Activated CD8-positive, alpha-beta memory T cell treated with anti-CD3 and anti-CD28 coated beads for 36 hours (primary cell): ENCODE results near the gene TEX29. TPM values are rescaled to one million over a fixed set of nuclear protein-coding genes. Genes with fewer than 3 reads are reported as not detected.

ENCODE experiments used
- CTCF ChIA-PET: fragments of 350-600 bp; sonication (Branson Sonifier 250); formaldehyde crosslinking; loops from one replicate; lab custom pipeline; 2021; ENCODE audit warnings: antibody characterized with exemption; lab: Charles Lee
- POLR2A ChIA-PET: fragments of 350-600 bp; sonication (Branson Sonifier 250); formaldehyde crosslinking; loops from one replicate; lab custom pipeline; 2021; ENCODE audit warnings: antibody characterized with exemption; lab: Charles Lee
- total RNA-seq, 2 experiments: library from RNA; stranded (reverse); gene quantifications; one replicate each; pipeline ENCODE4 v1.2.3, GENCODE V29; 2021

The TEX29 gene
- not detected for total RNA-seq

DNA sequence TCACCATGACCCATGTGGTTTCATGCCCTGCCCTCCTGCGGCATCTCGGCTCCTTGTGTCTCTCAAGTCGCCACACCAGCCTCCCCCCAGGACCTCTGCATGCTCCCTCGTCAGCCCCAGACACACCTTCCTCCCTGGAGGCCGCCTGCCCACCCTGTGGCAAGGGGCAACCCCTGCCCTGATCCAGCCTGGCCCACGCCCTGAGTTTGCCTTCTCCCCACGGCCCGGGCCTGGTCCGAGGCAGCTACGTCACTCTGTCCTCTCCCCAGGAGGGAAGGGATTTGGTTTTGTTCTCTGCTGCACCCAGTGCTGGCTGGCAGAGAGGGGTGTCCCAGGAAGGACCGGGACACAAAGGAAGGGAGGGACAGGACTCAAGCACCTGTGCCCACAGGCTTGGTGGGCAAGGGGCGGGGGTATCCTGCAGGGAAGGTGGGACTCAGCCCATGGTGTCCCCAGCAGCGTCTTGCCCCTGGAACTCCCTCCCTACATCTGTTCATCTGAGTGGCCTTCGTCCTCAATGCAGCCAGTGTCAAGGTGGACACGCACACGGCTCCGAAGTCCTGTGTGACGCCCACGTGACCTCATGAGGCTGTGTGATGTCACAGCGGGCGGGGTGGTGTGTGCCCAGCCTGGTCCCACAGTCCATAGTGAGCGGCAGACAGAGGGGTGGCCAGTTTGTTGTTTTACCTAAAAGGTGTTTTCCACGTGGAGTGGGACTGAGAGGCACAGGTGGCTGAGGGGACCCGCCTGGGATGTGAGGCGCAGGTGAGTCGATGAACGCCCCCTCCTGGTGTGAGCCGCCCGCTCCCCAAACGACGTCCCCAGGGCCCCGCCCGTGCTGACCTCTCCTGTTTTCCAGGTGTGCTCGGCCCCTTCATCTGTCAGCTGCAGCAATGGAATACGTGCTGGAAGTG, at the start of gene TEX29:
Gene TEX29 (plus strand): TSS at position 645 of the 914 bp plus-strand sequence. CDS start 249 bp downstream, at position 894.
- CTCF ChIA-PET = no interaction called here
- POLR2A ChIA-PET = no interaction called here

DNA sequence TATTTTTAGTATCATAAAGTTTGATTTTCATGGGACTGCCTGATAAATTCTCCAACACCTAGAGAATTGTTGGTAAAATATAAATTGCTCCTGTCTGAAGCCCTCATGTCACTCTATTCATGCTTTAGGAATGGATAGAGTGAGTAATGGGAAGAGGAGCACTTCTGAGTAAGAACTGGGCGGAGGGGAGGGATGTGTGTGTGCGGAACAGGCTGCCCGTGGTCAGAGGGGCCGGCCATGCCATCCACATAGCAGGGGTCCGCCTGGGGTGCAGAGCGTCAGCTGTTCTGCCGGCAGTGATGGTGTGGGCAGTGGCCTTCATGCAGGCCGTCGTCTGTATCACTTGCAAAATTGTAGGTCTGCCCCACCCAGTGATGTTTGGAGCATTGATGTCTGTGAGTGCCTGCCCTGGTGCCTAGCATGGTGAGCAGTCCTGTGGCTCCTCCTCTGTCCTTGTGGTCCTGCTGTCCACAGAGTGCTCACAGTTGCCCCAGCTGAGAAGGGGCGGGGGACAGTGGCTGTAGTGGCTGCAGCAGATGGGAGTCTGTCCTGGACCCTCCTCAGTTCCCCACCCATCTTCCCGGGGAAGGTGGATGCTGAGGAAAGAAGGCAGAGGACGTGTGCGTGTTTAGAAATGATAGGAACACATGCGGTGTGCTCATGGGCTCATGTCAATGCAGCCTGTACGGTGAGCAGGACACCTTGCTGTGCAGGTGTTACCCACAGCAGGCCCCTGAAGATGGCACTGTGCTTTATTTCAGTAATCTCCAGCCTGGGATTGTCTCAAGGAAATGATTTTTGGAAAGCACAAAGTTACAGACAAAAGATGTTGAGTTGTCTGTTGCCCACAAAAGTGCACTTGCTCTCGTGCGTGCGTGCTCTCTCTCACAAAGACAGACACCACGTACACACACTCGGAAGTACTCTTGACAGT, 49.4 kb upstream of the TEX29 start:
- CTCF ChIA-PET = no interaction called here
- POLR2A ChIA-PET = no interaction called here

DNA sequence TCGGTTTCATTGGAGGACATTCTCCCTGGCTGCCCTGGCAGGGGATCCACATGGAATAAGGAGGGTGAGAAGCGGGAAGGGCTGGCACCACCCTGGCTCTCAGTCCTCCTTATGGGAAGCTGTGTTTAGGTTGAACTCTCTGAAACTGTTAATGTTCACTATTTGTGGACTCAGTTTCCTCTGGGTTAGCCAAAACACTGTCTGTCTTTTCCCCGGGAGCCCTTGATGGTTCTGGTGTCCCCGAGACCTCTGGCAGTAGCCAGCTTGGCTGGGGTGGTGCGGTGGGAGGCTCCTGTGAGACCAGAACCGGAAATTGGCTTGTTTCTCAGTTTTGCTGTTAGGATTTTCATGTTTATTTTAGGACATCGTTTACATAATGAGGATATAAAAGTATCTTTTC, 48.3 kb upstream of the TEX29 start:
- POLR2A ChIA-PET = no interaction called here
- CTCF ChIA-PET = no interaction called here

DNA sequence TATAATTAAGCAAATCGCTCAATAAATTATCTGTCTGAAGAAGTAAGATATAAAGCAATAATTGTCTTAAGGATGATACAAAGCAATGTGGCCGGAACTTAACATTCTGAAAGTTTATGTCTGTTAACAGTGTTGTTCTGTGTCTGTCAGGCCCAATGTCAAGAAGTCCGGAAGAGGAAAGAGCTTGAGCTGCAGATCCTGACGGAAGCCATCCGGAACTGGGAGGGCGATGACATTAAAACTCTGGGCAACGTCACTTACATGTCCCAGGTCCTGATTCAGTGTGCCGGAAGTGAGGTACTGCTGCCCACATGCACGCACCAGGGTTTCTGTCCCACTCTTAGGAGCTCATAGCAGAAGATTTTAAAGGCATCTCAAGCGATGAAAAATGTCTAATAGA, 45.1 kb upstream of the TEX29 start:
- POLR2A ChIA-PET = no interaction called here
- CTCF ChIA-PET = no interaction called here

DNA sequence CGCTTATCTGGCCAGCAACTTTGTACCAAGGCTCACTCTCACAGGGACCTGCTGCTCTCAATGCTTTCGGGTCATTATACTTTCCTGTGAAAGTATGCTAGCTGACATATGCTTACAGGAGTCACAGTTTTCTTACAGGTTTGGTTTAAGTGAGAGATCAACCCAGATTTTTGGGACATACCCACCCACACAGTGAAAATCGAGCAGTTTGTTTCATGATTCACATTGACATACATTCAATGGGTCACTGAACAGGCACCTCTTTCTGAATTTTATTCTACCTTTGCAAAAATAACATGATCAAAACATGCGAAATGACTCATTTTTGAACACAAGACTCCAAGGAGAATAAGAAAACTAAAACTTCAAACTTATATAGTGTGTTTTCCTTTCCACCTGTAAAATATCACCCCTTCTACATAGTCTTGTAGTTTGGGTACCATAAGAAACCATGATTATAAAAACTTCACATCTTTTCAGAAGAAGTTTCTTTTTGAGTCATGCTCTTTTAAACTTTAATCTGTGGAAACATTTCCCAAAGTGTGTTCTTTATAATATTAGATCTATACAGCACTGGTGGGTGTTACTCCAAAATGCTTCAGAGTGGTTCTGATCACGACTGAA, 44.3 kb upstream of the TEX29 start:
- ChIA-PET CTCF (no interaction called here), POLR2A (no interaction called here)

- CTCF ChIA-PET = no interaction called here
- POLR2A ChIA-PET = no interaction called here
Measured at GRCh38 chr13:111278258-111278657, 42.2 kb upstream of the TEX29 start.

- CTCF ChIA-PET = no interaction called here
- POLR2A ChIA-PET = no interaction called here
Measured at GRCh38 chr13:111278743-111279652, 41.4 kb upstream of the TEX29 start.

GRCh38 chr13:111280226-111280625, 40.2 kb upstream of the TEX29 start:
- ChIA-PET CTCF (no interaction called here), POLR2A (no interaction called here)

GRCh38 chr13:111280681-111281585, 39.5 kb upstream of the TEX29 start:
- CTCF ChIA-PET = interaction anchor here (0.8 kb wide), 1 partner anchor 12 kb away, joined by 3 read pairs; no protein-coding TSS in a partner anchor

GRCh38 chr13:111281751-111282311, 38.6 kb upstream of the TEX29 start:
- ChIA-PET POLR2A (no interaction called here), CTCF (interaction anchor here (0.8 kb wide), 1 partner anchor 12 kb away, joined by 3 read pairs; no protein-coding TSS in a partner anchor)

More at GRCh38 chr13:111280681-111281585, 39.5 kb upstream of the TEX29 start:
- POLR2A ChIA-PET = no interaction called here

- POLR2A ChIA-PET = no interaction called here
- CTCF ChIA-PET = no interaction called here
Measured at GRCh38 chr13:111282425-111282824, 38.0 kb upstream of the TEX29 start.

DNA sequence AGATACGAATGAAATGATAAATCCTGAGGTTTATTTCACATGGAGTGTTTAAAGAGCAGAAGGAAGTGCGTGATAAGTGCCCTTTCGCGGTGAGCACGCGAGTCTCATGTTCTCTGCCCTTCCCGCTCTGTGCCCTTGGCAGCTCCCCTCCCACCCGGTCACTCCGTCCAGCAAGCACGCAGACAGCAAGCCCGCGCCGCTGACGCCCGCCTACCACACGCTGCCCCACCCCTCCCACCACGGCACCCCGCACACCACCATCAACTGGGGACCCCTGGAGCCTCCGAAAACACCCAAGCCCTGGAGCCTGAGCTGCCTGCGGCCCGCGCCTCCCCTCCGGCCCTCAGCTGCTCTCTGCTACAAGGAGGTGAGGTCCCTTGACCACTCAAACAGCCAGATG, 37.4 kb upstream of the TEX29 start:
- ChIA-PET CTCF (no interaction called here), POLR2A (interaction anchor here (0.6 kb wide), 1 partner anchor 217 kb away, joined by 3 read pairs; no protein-coding TSS in a partner anchor)

DNA sequence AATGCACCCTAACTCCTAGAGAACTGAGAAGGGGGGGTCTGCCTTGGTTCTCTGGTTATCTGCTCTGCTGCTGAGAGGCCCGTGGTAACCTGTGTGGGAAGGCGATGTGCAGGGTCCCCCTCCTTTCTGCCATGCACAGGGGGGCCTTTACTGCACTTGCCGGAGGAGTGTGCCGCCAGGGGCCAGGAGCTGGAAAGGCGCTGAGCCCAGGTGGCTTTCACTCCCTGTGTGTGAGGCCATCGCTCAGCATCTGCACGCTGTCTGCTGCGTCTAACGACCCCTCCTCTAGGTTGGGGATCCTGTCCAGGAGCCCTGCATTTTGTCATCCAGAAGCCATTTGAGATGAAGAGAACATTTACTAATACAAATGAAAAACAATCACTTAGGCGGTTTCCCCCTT, 37.0 kb upstream of the TEX29 start:
- ChIA-PET CTCF (no interaction called here), POLR2A (interaction anchor here (0.6 kb wide), 1 partner anchor 217 kb away, joined by 3 read pairs; no protein-coding TSS in a partner anchor)

- ChIA-PET POLR2A (no interaction called here), CTCF (no interaction called here)
Measured at GRCh38 chr13:111283991-111284390, 36.5 kb upstream of the TEX29 start.

DNA sequence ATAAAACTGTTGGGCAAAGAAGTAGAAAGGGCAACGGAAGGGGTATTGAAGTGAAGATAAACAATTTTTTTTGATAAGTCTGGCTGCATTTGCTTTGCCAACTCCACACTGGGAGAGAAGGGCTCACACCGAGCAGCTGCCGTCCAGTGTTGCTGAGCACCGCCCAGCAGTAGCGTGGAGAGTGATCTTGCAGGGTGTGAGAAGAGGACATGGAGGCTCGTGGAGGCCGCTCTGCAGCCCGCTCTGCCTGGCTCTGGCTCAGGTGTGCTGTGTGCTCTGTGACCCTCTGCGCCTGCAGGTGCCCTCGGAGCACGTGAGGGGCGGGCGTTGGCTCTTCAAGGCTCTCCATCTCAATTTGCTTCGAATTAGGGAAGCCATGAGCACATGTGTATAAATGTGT, 35.9 kb upstream of the TEX29 start:
- CTCF ChIA-PET = no interaction called here
- POLR2A ChIA-PET = no interaction called here

- POLR2A ChIA-PET = no interaction called here
- CTCF ChIA-PET = no interaction called here
Measured at GRCh38 chr13:111286162-111286561, 34.3 kb upstream of the TEX29 start.

GRCh38 chr13:111286749-111287148, 33.7 kb upstream of the TEX29 start:
- POLR2A ChIA-PET = no interaction called here
- CTCF ChIA-PET = no interaction called here
